Measurements from ENCODE around the gene TBC1D4.

TBC1D4 gene

GRCh38 chr13:75341028-75341427 is 140.9 kb downstream of the TBC1D4 start:
- no peak for DNase-seq (ENCODE audit: low read depth)
- TF ChIP-seq CTCF (conservative IDR thresholded peaks at IDR 0.05; ENCODE audit: control insufficient read depth, insufficient read depth, low read depth, low read length), result no peak
- no peak overlapping the region for H3K4me3 ChIP-seq (ENCODE audit: control insufficient read depth, low read depth, low read length)

- TF ChIP-seq CTCF (conservative IDR thresholded peaks at IDR 0.05; ENCODE audit: control insufficient read depth, insufficient read depth, low read depth, low read length), result no peak
- H3K4me3 ChIP-seq (ENCODE audit: control insufficient read depth, low read depth, low read length), result no peak overlapping the region
- no peak for DNase-seq (ENCODE audit: low read depth)
These were observed 142.2 kb downstream of the TBC1D4 start for GRCh38 chr13:75339635-75340374.

- TF ChIP-seq CTCF (conservative IDR thresholded peaks at IDR 0.05; ENCODE audit: control insufficient read depth, insufficient read depth, low read depth, low read length), result no peak
- no peak overlapping the region for H3K4me3 ChIP-seq (ENCODE audit: control insufficient read depth, low read depth, low read length)
- no peak for DNase-seq (ENCODE audit: low read depth)
These were observed 147.1 kb downstream of the TBC1D4 start for GRCh38 chr13:75334634-75335447.

- no peak for DNase-seq (ENCODE audit: low read depth)
- no peak overlapping the region for H3K4me3 ChIP-seq (ENCODE audit: control insufficient read depth, low read depth, low read length)
- no peak for TF ChIP-seq CTCF (conservative IDR thresholded peaks at IDR 0.05; ENCODE audit: control insufficient read depth, insufficient read depth, low read depth, low read length)
These were observed 148.9 kb downstream of the TBC1D4 start for GRCh38 chr13:75333103-75333502.

GRCh38 chr13:75331792-75332349 is 150.1 kb downstream of the TBC1D4 start:
- no peak for TF ChIP-seq CTCF (conservative IDR thresholded peaks at IDR 0.05; ENCODE audit: control insufficient read depth, insufficient read depth, low read depth, low read length)
- H3K4me3 ChIP-seq (ENCODE audit: control insufficient read depth, low read depth, low read length), result no peak overlapping the region
- no peak for DNase-seq (ENCODE audit: low read depth)

- no peak overlapping the region for H3K4me3 ChIP-seq (ENCODE audit: control insufficient read depth, low read depth, low read length)
- no peak for TF ChIP-seq CTCF (conservative IDR thresholded peaks at IDR 0.05; ENCODE audit: control insufficient read depth, insufficient read depth, low read depth, low read length)
- no peak for DNase-seq (ENCODE audit: low read depth)
These were observed 151.2 kb downstream of the TBC1D4 start for GRCh38 chr13:75330770-75331169.
